SK-N-DZ (cell line): ENCODE data around the gene BHLHE23.
"Not testable (repeated sequence)": the region's sequence is repeated elsewhere in the genome, so short reads cannot be mapped to it uniquely, and the experiment has no call there.

Experiments used
- DNase-seq: peaks from one replicate; pipeline ENCODE4 v3.0.0-alpha.2; 2015; ENCODE audit warnings: low spot score

The BHLHE23 gene

GRCh38 chr20:63043348-63044203 lies 36.8 kb upstream of the BHLHE23 start:
- no peak for DNase-seq

- DNase-seq = no peak
These were observed 35.8 kb upstream of the BHLHE23 start for GRCh38 chr20:63042448-63043071.

- DNase-seq = no peak
These were observed 35.0 kb upstream of the BHLHE23 start for GRCh38 chr20:63041776-63042175.

- no peak for DNase-seq
These were observed 31.0 kb upstream of the BHLHE23 start for GRCh38 chr20:63037669-63038268.

- DNase-seq = no peak
These were observed 29.5 kb upstream of the BHLHE23 start for GRCh38 chr20:63036291-63036690.

GRCh38 chr20:63035603-63036185 lies 28.9 kb upstream of the BHLHE23 start:
- DNase-seq = no peak

GRCh38 chr20:63034710-63035602 lies 28.2 kb upstream of the BHLHE23 start:
- DNase-seq = not testable (repeated sequence)

GRCh38 chr20:63033794-63034709 lies 27.3 kb upstream of the BHLHE23 start:
- no peak for DNase-seq

GRCh38 chr20:63032861-63033793 lies 26.4 kb upstream of the BHLHE23 start:
- no peak for DNase-seq

- no peak for DNase-seq
These were observed 25.4 kb upstream of the BHLHE23 start for GRCh38 chr20:63032026-63032800.

- no peak for DNase-seq
These were observed 24.7 kb upstream of the BHLHE23 start for GRCh38 chr20:63031251-63032014.

GRCh38 chr20:63029358-63030121 lies 22.8 kb upstream of the BHLHE23 start:
- no peak for DNase-seq

- no peak for DNase-seq
These were observed 21.7 kb upstream of the BHLHE23 start for GRCh38 chr20:63028461-63028921.

GRCh38 chr20:63027922-63028389 lies 21.2 kb upstream of the BHLHE23 start:
- no peak for DNase-seq

GRCh38 chr20:63027221-63027921 lies 20.6 kb upstream of the BHLHE23 start:
- peak; percentile 59 for DNase-seq
